ENCODE results near the gene AFF3.
"Not testable (repeated sequence)": the region's sequence is repeated elsewhere in the genome, so short reads cannot be mapped to it uniquely, and the experiment has no call there.

- TF ChIP-seq, protein P1, sequence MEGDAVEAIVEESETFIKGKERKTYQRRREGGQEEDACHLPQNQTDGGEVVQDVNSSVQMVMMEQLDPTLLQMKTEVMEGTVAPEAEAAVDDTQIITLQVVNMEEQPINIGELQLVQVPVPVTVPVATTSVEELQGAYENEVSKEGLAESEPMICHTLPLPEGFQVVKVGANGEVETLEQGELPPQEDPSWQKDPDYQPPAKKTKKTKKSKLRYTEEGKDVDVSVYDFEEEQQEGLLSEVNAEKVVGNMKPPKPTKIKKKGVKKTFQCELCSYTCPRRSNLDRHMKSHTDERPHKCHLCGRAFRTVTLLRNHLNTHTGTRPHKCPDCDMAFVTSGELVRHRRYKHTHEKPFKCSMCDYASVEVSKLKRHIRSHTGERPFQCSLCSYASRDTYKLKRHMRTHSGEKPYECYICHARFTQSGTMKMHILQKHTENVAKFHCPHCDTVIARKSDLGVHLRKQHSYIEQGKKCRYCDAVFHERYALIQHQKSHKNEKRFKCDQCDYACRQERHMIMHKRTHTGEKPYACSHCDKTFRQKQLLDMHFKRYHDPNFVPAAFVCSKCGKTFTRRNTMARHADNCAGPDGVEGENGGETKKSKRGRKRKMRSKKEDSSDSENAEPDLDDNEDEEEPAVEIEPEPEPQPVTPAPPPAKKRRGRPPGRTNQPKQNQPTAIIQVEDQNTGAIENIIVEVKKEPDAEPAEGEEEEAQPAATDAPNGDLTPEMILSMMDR (optimal IDR thresholded peaks at IDR 0.05 in 1 of 3, IDR thresholded peaks at IDR 0.05 in 1 of 3, conservative IDR thresholded peaks at IDR 0.05 in 1 of 3; ENCODE audit: extremely low read depth in 1 of 3, insufficient read depth in 2 of 3, low read length in 3 of 3) = not testable (repeated sequence)
- not testable (repeated sequence) for TF ChIP-seq EZH2 (IDR thresholded peaks at IDR 0.05; ENCODE audit: low read length)
These were observed 44.6 kb downstream of the AFF3 start for GRCh38 chr2:100097611-100098294.

All from keratinocyte (primary cell).